Mesenchymal stem cell (in vitro differentiated cells and primary cell): ENCODE results near the gene MS4A15.

ENCODE experiments used
- DNase-seq: peaks from one replicate; pipeline ENCODE4 v3.0.0-alpha.2; 2013
- H2AFZ ChIP-seq: one replicate; pipeline ENCODE4 v1.6.1; 2013; ENCODE audit warnings: low read depth, mild to moderate bottlenecking, control low read depth, inconsistent platforms, low read length, moderate library complexity
- H2AK5ac ChIP-seq: 2 replicates; pipeline ENCODE4 v1.6.1; 2013; ENCODE audit warnings: low read length, moderate library complexity, mild to moderate bottlenecking, inconsistent platforms; ENCODE audit not compliant: severe bottlenecking
- H2BK120ac ChIP-seq: one replicate; pipeline ENCODE4 v1.6.1; 2013; ENCODE audit warnings: low read depth, mild to moderate bottlenecking, inconsistent platforms, low read length, moderate library complexity
- H2BK12ac ChIP-seq, 2 experiments: one replicate each; pipeline ENCODE4 v1.6.1; 2013; ENCODE audit warnings: inconsistent platforms in 2 of 2, low read length in 2 of 2, mild to moderate bottlenecking in 2 of 2, moderate library complexity in 2 of 2, control low read depth in 1 of 2
- H2BK15ac ChIP-seq: one replicate; pipeline ENCODE4 v1.6.1; 2013; ENCODE audit warnings: mild to moderate bottlenecking, low read depth, inconsistent platforms; ENCODE audit not compliant: poor library complexity, severe bottlenecking
- H2BK5ac ChIP-seq: 2 replicates; pipeline ENCODE4 v1.6.1; 2013; ENCODE audit warnings: low read depth, mild to moderate bottlenecking, low read length, control low read depth, inconsistent platforms; ENCODE audit not compliant: poor library complexity, severe bottlenecking
- H3K14ac ChIP-seq, 2 experiments: one replicate each; pipeline ENCODE4 v1.6.1; 2013; ENCODE audit warnings: inconsistent platforms in 2 of 2, low read length in 2 of 2, control low read depth in 1 of 2, mild to moderate bottlenecking in 1 of 2, moderate library complexity in 1 of 2
- H3K18ac ChIP-seq, 2 experiments: one replicate each; pipeline ENCODE4 v1.6.1; 2013; ENCODE audit warnings: inconsistent platforms in 2 of 2, low read length in 2 of 2, control low read depth in 1 of 2, low read depth in 1 of 2, mild to moderate bottlenecking in 1 of 2
- H3K23ac ChIP-seq, 2 experiments: one replicate each; pipeline ENCODE4 v1.6.1; 2013; ENCODE audit warnings: inconsistent platforms in 2 of 2, low read length in 2 of 2, mild to moderate bottlenecking in 2 of 2, moderate library complexity in 2 of 2, control low read depth in 1 of 2
- H3K27ac ChIP-seq: 2 replicates; pipeline ENCODE4 v1.5.1; 2013; ENCODE audit warnings: mild to moderate bottlenecking, moderate library complexity, low read length, control low read depth, inconsistent platforms; ENCODE audit not compliant: poor library complexity, severe bottlenecking
- H3K27me3 ChIP-seq, 2 experiments: 2 replicates each; pipeline versions ENCODE4 v1.6.1 to v1.7.0; 2013; ENCODE audit warnings: low read length in 2 of 2, mild to moderate bottlenecking in 2 of 2, moderate library complexity in 2 of 2, control low read depth in 1 of 2, inconsistent platforms in 1 of 2; ENCODE audit not compliant: control insufficient read depth in 1 of 2, insufficient read depth in 1 of 2
- H3K36me3 ChIP-seq, 2 experiments: 2 replicates each; pipeline versions ENCODE4 v1.6.1 to v1.7.0; 2013; ENCODE audit warnings: low read length in 2 of 2, control low read depth in 1 of 2, inconsistent platforms in 1 of 2, low read depth in 1 of 2, mild to moderate bottlenecking in 1 of 2; ENCODE audit not compliant: insufficient read depth in 2 of 2, control insufficient read depth in 1 of 2
- H3K4ac ChIP-seq, 2 experiments: one replicate each; pipeline ENCODE4 v1.6.1; 2013; ENCODE audit warnings: inconsistent platforms in 2 of 2, low read length in 2 of 2, mild to moderate bottlenecking in 2 of 2, moderate library complexity in 2 of 2, control low read depth in 1 of 2, low read depth in 1 of 2
- H3K4me1 ChIP-seq: 2 replicates; pipeline ENCODE4 v1.6.1; 2013; ENCODE audit warnings: low read depth, low read length, control low read depth; ENCODE audit not compliant: control insufficient read depth, insufficient read depth
- H3K4me2 ChIP-seq: 2 replicates; pipeline ENCODE4 v1.6.1; 2013; ENCODE audit warnings: low read length, mild to moderate bottlenecking, inconsistent platforms; ENCODE audit not compliant: poor library complexity, severe bottlenecking
- H3K4me3 ChIP-seq, 2 experiments: 2 replicates each; pipeline versions ENCODE4 v1.5.1 to v1.7.0; 2013; ENCODE audit warnings: low read length in 2 of 2, mild to moderate bottlenecking in 2 of 2, control low read depth in 1 of 2, low read depth in 1 of 2; ENCODE audit not compliant: insufficient read depth in 1 of 2
- H3K79me1 ChIP-seq: replicated peaks from 2 replicates; pipeline ENCODE4 v1.6.1; 2013; ENCODE audit warnings: mild to moderate bottlenecking, control low read depth, low read length, inconsistent platforms; ENCODE audit not compliant: poor library complexity, severe bottlenecking
- H3K9ac ChIP-seq: 2 replicates; pipeline ENCODE4 v1.7.0; 2013; ENCODE audit warnings: mild to moderate bottlenecking, low read length, moderate library complexity
- H3K9me3 ChIP-seq: 2 replicates; pipeline ENCODE4 v1.7.0; 2013; ENCODE audit warnings: mild to moderate bottlenecking, low read length; ENCODE audit not compliant: control insufficient read depth
- H4K8ac ChIP-seq: one replicate; pipeline ENCODE4 v1.6.1; 2013; ENCODE audit warnings: inconsistent platforms, mild to moderate bottlenecking, low read length, moderate library complexity
- H4K91ac ChIP-seq: one replicate; pipeline ENCODE4 v1.6.1; 2013; ENCODE audit warnings: mild to moderate bottlenecking, low read length, inconsistent platforms
- WGBS: methylation state at CpG from one replicate; pipeline ENCODE4 v1.1.7; 2013; ENCODE audit warnings: mixed read lengths; 5-methylcytosine and 5-hydroxymethylcytosine counted together

Gene MS4A15

DNA sequence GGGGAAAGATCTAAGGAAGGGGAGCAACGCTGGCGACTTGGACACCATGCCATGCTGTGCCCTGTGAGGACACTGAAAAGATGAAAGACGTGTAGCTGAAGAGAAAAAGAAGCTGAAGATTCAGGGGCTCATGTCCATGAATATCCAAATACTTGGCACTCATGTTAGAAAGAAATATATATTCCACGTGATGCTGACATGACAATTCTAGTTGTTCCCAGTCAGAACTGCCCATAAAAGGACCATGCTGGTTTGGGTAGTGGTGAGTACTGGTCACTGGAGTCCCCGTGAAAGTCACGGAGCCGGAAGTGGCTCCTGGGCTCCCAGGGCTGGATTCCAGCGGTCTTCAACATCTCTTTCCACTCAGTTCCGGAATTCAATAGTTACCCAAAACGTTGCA is 9.9 kb downstream of the MS4A15 start:
- Histone ChIP-seq H4K8ac (no peak overlapping the region), H3K18ac (no peak overlapping the region), H3K9ac (no peak overlapping the region), H3K23ac (no peak overlapping the region), H2AFZ (no peak overlapping the region), H2BK15ac (no peak overlapping the region), H2AK5ac (no peak overlapping the region), H3K14ac (no peak overlapping the region), H2BK12ac (no peak overlapping the region), H3K27me3 (peaks cover 17 to 87% of the 10 kb centered on the region in 2 experiments), H3K9me3 (no peaks in the 10 kb centered on the region), H3K4me3 (no peak overlapping the region), H3K36me3 (no peaks in the 10 kb centered on the region), H3K4me1 (no peaks in the 10 kb centered on the region), H4K91ac (no peak overlapping the region), H3K79me1 (no peaks in the 10 kb centered on the region), H2BK5ac (no peak overlapping the region), H2BK120ac (no peak overlapping the region), H3K27ac (no peak overlapping the region), H3K4ac (no peak overlapping the region), H3K4me2 (no peak overlapping the region)
- DNase-seq: no peak
- WGBS: 88% methylated on average over 8 of the region's 10 CpGs

DNA sequence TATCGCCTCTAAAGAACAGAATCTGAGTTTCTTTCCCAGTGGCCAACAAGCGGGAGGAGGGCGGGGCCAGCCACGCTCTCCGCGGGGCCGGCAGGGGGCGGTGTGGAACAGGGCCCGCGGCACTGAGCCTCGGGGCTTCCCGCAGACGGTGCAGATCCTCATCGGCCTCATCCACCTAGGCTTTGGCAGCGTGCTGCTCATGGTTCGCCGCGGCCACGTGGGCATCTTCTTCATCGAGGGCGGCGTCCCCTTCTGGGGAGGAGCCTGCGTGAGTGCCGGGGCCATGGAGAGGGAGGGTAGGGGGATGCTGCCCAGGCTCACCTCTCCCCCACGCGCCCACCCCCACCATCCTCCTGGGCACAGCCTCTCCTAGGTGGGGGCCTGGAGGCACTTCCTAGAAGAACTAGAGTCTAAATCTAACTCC is 10.7 kb downstream of the MS4A15 start:
- no peak overlapping the region for H3K14ac ChIP-seq
- peaks cover 2% of the 10 kb centered on the region for H3K4me1 ChIP-seq
- no peak overlapping the region for H4K8ac ChIP-seq
- H3K4me3 ChIP-seq: no peak overlapping the region
- WGBS: 20% methylated on average over 18 of the region's 26 CpGs
- no peaks in the 10 kb centered on the region for H3K79me1 ChIP-seq
- no peak overlapping the region for H3K4ac ChIP-seq
- H2BK15ac ChIP-seq: no peak overlapping the region
- H4K91ac ChIP-seq: no peak overlapping the region
- no peaks in the 10 kb centered on the region for H3K9me3 ChIP-seq
- H2BK120ac ChIP-seq: no peak overlapping the region
- H3K36me3 ChIP-seq: no peaks in the 10 kb centered on the region
- no peak overlapping the region for H2BK12ac ChIP-seq
- peak overlapping the region; percentile 23 for H2AFZ ChIP-seq
- H3K27me3 ChIP-seq: peaks cover 17 to 80% of the 10 kb centered on the region in 2 experiments
- no peak overlapping the region for H2BK5ac ChIP-seq
- H3K18ac ChIP-seq: no peak overlapping the region
- H3K9ac ChIP-seq: no peak overlapping the region
- no peak overlapping the region for H3K23ac ChIP-seq
- no peak for DNase-seq
- H3K4me2 ChIP-seq: no peak overlapping the region
- H3K27ac ChIP-seq: no peak overlapping the region
- no peak overlapping the region for H2AK5ac ChIP-seq

GRCh38 chr11:60768202-60768601 is 11.5 kb downstream of the MS4A15 start:
- H3K27me3 ChIP-seq: peaks cover 22 to 77% of the 10 kb centered on the region in 2 experiments
- H4K8ac ChIP-seq: no peak overlapping the region
- H2BK5ac ChIP-seq: no peak overlapping the region
- H3K4me2 ChIP-seq: no peak overlapping the region
- H3K9me3 ChIP-seq: no peaks in the 10 kb centered on the region
- no peak overlapping the region for H3K9ac ChIP-seq
- H3K4ac ChIP-seq: no peak overlapping the region
- no peaks in the 10 kb centered on the region for H3K36me3 ChIP-seq
- H3K79me1 ChIP-seq: no peaks in the 10 kb centered on the region
- no peak overlapping the region for H3K4me3 ChIP-seq
- H2BK120ac ChIP-seq: no peak overlapping the region
- peaks cover 2% of the 10 kb centered on the region for H3K4me1 ChIP-seq
- H2AK5ac ChIP-seq: no peak overlapping the region
- WGBS: 96% methylated on average over 8 of the region's 8 CpGs
- H3K14ac ChIP-seq: no peak overlapping the region
- no peak for DNase-seq
- H4K91ac ChIP-seq: no peak overlapping the region
- no peak overlapping the region for H2AFZ ChIP-seq
- no peak overlapping the region for H3K18ac ChIP-seq
- no peak overlapping the region for H3K23ac ChIP-seq
- no peak overlapping the region for H3K27ac ChIP-seq
- no peak overlapping the region for H2BK15ac ChIP-seq
- H2BK12ac ChIP-seq: no peak overlapping the region

DNA sequence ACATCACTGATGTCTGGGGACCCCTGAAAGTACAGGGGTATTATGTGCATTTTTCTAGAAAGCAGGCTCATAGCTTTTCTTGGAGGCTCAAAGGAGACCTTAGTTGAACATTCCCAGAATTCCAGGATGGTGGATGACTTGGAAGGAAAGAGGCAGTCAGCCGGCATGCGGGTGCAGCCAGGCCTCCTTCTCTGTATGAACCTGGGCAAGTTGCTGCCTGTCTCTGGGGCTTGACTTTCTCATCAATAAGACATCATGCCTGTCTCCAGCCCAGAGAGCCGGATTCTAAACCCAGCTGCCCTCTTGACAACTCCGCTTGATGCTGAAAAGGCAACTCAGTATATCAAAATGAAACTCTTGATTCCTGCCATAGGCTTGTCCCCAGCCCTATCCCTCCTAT is 12.6 kb downstream of the MS4A15 start:
- Histone ChIP-seq H3K9ac (no peak overlapping the region), H3K27me3 (peaks cover 25 to 73% of the 10 kb centered on the region in 2 experiments), H3K4me3 (no peak overlapping the region), H4K91ac (no peak overlapping the region), H3K23ac (no peak overlapping the region), H3K4me1 (peaks cover 2% of the 10 kb centered on the region), H2AK5ac (no peak overlapping the region), H2AFZ (no peak overlapping the region), H2BK120ac (no peak overlapping the region), H3K18ac (no peak overlapping the region), H2BK15ac (no peak overlapping the region), H3K4me2 (no peak overlapping the region), H2BK5ac (no peak overlapping the region), H3K14ac (no peak overlapping the region), H3K4ac (no peak overlapping the region), H3K9me3 (no peaks in the 10 kb centered on the region), H3K27ac (no peak overlapping the region), H4K8ac (no peak overlapping the region), H3K79me1 (no peaks in the 10 kb centered on the region), H2BK12ac (no peak overlapping the region), H3K36me3 (no peaks in the 10 kb centered on the region)
- DNase-seq: no peak
- WGBS: 86% methylated on average over 4 of the region's 4 CpGs
